NCI-H345 treated with DMSO at 0.1 percent for 48 hours (cell line): Measurements from ENCODE around the gene STRN4.

Experiments
- DNase-seq: peaks from one replicate; lab custom pipeline; 2025; ENCODE audit not compliant: unreplicated experiment; lab: John Stamatoyannopoulos, UW

STRN4 gene

GRCh38 chr19:46744005-46744691 lies 2.1 kb downstream of the STRN4 start:
- DNase-seq: no peak

GRCh38 chr19:46742926-46743480 lies 3.2 kb downstream of the STRN4 start:
- DNase-seq: no peak

- no peak for DNase-seq
Measured at GRCh38 chr19:46741447-46741846, 4.8 kb downstream of the STRN4 start.

GRCh38 chr19:46739290-46739771 lies 6.9 kb downstream of the STRN4 start:
- no peak for DNase-seq

GRCh38 chr19:46737761-46738171 lies 8.5 kb downstream of the STRN4 start:
- DNase-seq: no peak

GRCh38 chr19:46737298-46737654 lies 9.0 kb downstream of the STRN4 start:
- DNase-seq: no peak

GRCh38 chr19:46736531-46737297 lies 9.5 kb downstream of the STRN4 start:
- DNase-seq: no peak

- DNase-seq: no peak
Measured at GRCh38 chr19:46733690-46734292, 12.5 kb downstream of the STRN4 start.

- no peak for DNase-seq
Measured at GRCh38 chr19:46732966-46733689, 13.1 kb downstream of the STRN4 start.

- DNase-seq: no peak
Measured at GRCh38 chr19:46732172-46732938, 13.9 kb downstream of the STRN4 start.

GRCh38 chr19:46731584-46731983 lies 14.7 kb downstream of the STRN4 start:
- no peak for DNase-seq

GRCh38 chr19:46731007-46731501 lies 15.2 kb downstream of the STRN4 start:
- DNase-seq: no peak

GRCh38 chr19:46730595-46730994 lies 15.7 kb downstream of the STRN4 start:
- no peak for DNase-seq

- no peak for DNase-seq
Measured at GRCh38 chr19:46730187-46730586, 16.1 kb downstream of the STRN4 start.

- no peak for DNase-seq
Measured at GRCh38 chr19:46729696-46730095, 16.6 kb downstream of the STRN4 start.

- no peak for DNase-seq
Measured at GRCh38 chr19:46728693-46729339, 17.4 kb downstream of the STRN4 start.

GRCh38 chr19:46728208-46728607 lies 18.0 kb downstream of the STRN4 start:
- no peak for DNase-seq

GRCh38 chr19:46727757-46728156 lies 18.5 kb downstream of the STRN4 start:
- no peak for DNase-seq

- DNase-seq: no peak
Measured at GRCh38 chr19:46726971-46727501, 19.2 kb downstream of the STRN4 start.
